ENCODE results near the gene TMEM167B.
"Not testable (repeated sequence)": the region's sequence is repeated elsewhere in the genome, so short reads cannot be mapped to it uniquely, and the experiment has no call there.

TMEM167B gene

DNA sequence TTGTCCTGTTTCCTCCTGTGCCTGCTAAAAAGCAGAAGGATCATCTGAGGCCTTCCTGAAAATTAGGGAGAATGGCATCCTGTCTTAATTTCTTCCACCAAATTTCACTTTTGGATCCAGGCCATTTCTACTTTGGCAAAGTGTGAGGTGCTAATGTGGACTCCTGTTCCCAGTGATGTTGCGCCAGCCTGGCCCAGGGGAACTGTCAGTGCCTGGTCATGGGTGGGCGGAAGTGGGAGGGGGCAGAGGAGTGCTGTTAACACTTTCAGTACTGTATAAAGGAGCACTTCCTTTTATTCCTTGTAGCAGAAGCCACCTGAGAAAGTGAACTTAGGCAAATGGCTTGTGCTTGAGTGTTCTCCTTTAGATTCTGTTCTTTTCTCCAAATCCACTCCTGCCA, 43.3 kb downstream of the TMEM167B start:
- H3K27me3 ChIP-seq (ENCODE audit: control insufficient read depth, insufficient read depth, low read length, poor library complexity, severe bottlenecking): no peaks in the 10 kb centered on the region
- no peaks in the 10 kb centered on the region for H3K36me3 ChIP-seq (ENCODE audit: control insufficient read depth, insufficient read depth, low read length)
- no peak overlapping the region for H3K27ac ChIP-seq (ENCODE audit: insufficient read depth, low read depth, low read length, poor library complexity, severe bottlenecking)
- no peak overlapping the region for H3K4me3 ChIP-seq (ENCODE audit: insufficient read depth, low read depth, low read length)
- WGBS, 2 experiments: 94 to 95% methylated on average over 2 of the region's 2 CpGs
- peaks cover 3% of the 10 kb centered on the region for H3K4me1 ChIP-seq (ENCODE audit: control insufficient read depth, insufficient read depth, low read length)
- no peaks in the 10 kb centered on the region for H3K9me3 ChIP-seq (ENCODE audit: control insufficient read depth, low read length)

DNA sequence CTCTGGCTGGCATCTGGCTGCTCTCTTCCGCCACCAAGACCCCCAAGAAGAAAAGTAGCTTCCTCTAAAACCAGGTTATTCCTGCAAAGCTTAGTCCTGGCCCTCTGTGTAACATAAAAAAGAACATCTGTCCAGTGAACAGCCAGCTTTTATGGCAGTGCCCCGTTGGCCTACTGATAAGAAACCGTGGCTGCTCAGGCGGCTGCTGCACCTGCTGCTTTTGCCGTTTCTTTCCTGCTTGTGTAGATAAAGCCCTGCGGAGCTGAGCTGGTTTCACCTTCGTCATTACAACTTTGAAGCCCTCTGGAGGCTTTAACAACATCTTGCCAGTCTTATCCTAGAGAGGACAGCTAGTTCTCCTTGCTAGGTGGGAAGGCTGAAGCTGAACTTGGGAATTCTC, 43.9 kb downstream of the TMEM167B start:
- H3K27ac ChIP-seq (ENCODE audit: insufficient read depth, low read depth, low read length, poor library complexity, severe bottlenecking): no peak overlapping the region
- H3K27me3 ChIP-seq (ENCODE audit: control insufficient read depth, insufficient read depth, low read length, poor library complexity, severe bottlenecking): no peaks in the 10 kb centered on the region
- H3K36me3 ChIP-seq (ENCODE audit: control insufficient read depth, insufficient read depth, low read length): no peaks in the 10 kb centered on the region
- H3K9me3 ChIP-seq (ENCODE audit: control insufficient read depth, low read length): no peaks in the 10 kb centered on the region
- H3K4me3 ChIP-seq (ENCODE audit: insufficient read depth, low read depth, low read length): no peak overlapping the region
- WGBS, 2 experiments: 83 to 87% methylated on average over 7 of the region's 7 CpGs
- peaks cover 3% of the 10 kb centered on the region for H3K4me1 ChIP-seq (ENCODE audit: control insufficient read depth, insufficient read depth, low read length)

DNA sequence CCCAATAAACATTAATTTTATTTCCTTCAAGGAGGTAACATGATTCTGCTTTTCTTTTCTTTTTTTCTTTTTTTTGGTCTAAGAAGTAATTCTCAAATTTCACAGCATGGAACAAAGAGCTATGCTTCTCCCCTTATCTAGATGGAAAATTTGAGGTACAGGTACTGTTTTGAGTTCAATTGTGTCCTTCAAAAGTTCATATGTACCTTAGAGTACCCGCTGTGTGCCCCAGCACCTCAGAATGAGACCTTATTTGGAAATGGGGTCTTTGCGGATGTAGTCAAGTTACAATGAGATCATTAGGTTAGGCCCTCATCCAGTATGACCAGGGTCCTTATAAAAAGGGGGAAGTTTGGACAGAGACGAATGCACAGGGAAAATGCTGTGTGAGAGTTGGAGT, 45.4 kb downstream of the TMEM167B start:
- Histone ChIP-seq H3K27me3 (ENCODE audit: control insufficient read depth, insufficient read depth, low read length, poor library complexity, severe bottlenecking) (no peaks in the 10 kb centered on the region), H3K27ac (ENCODE audit: insufficient read depth, low read depth, low read length, poor library complexity, severe bottlenecking) (no peak overlapping the region), H3K36me3 (ENCODE audit: control insufficient read depth, insufficient read depth, low read length) (no peaks in the 10 kb centered on the region), H3K4me1 (ENCODE audit: control insufficient read depth, insufficient read depth, low read length) (peaks cover 3% of the 10 kb centered on the region), H3K9me3 (ENCODE audit: control insufficient read depth, low read length) (no peaks in the 10 kb centered on the region), H3K4me3 (ENCODE audit: insufficient read depth, low read depth, low read length) (no peak overlapping the region)
- WGBS, 2 experiments: 93 to 94% methylated on average over 3 of the region's 3 CpGs

DNA sequence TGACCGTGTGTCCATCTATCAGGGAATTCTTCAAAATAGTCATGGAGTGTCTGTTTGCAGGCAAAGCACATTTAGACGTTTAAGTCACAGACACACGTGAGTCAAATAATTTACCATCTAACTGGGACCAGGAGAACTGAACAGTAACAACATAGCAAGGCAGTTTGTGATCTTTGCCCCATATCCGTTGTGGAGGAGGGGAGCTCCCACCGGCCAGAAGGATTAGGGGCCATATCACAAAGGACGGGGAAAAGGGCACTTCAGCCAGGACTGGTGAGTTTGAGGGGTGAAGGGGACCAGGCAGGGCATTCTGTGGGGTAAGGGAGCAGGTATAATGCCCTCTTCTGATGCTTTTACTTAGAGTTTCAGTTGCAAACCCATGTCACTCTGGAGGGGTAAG, 46.2 kb downstream of the TMEM167B start:
- H3K4me3 ChIP-seq (ENCODE audit: insufficient read depth, low read depth, low read length): no peak overlapping the region
- no peaks in the 10 kb centered on the region for H3K36me3 ChIP-seq (ENCODE audit: control insufficient read depth, insufficient read depth, low read length)
- WGBS, 2 experiments: 85 to 88% methylated on average over 6 of the region's 6 CpGs
- no peaks in the 10 kb centered on the region for H3K27me3 ChIP-seq (ENCODE audit: control insufficient read depth, insufficient read depth, low read length, poor library complexity, severe bottlenecking)
- peaks cover 3% of the 10 kb centered on the region for H3K4me1 ChIP-seq (ENCODE audit: control insufficient read depth, insufficient read depth, low read length)
- no peaks in the 10 kb centered on the region for H3K9me3 ChIP-seq (ENCODE audit: control insufficient read depth, low read length)
- H3K27ac ChIP-seq (ENCODE audit: insufficient read depth, low read depth, low read length, poor library complexity, severe bottlenecking): no peak overlapping the region

DNA sequence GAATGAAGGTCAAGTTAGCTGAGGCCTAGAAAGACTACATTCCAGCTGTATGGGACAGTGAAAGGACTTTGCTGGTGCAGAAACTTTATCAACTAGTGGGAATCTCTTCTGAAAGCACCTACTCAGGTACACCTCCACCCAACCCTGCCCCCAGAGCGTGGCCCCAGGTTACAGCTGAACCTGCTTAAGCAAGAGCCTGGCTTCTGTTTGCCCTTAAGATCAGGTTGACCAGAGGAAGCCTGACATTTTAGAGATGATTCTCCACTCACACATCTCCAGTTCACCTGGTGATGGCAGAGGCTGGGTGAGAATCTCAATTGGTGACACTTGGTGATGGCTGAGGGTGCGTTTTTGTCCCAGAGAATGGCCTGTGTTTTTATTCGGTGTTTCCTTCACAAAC, 47.4 kb downstream of the TMEM167B start:
- Histone ChIP-seq H3K9me3 (ENCODE audit: control insufficient read depth, low read length) (no peaks in the 10 kb centered on the region), H3K27me3 (ENCODE audit: control insufficient read depth, insufficient read depth, low read length, poor library complexity, severe bottlenecking) (no peaks in the 10 kb centered on the region), H3K36me3 (ENCODE audit: control insufficient read depth, insufficient read depth, low read length) (no peaks in the 10 kb centered on the region), H3K27ac (ENCODE audit: insufficient read depth, low read depth, low read length, poor library complexity, severe bottlenecking) (no peak overlapping the region), H3K4me1 (ENCODE audit: control insufficient read depth, insufficient read depth, low read length) (peaks cover 3% of the 10 kb centered on the region), H3K4me3 (ENCODE audit: insufficient read depth, low read depth, low read length) (no peak overlapping the region)
- 92 to 98% methylated on average over 3 of the region's 3 CpGs for WGBS, 2 experiments

DNA sequence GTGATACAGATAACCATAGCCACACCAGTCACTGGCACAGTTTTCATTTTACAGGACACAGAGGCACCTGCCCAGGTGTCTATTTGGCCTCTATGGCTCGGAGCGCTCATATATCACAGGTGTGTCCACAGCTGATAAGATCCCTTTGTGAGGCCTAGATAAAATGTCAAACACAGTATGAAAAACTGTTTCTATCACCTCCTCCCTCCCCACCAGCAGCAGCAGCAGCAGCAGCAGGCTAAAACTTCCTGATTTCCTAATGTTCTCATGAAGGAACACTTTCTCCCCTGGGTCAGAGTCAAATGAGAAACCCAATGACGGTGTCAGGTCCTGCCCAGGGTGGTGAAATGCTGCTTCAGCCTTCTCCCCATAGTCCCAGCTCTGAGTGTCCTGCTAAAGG, 47.8 kb downstream of the TMEM167B start:
- WGBS, 2 experiments: 90 to 91% methylated on average over 3 of the region's 3 CpGs
- H3K27me3 ChIP-seq (ENCODE audit: control insufficient read depth, insufficient read depth, low read length, poor library complexity, severe bottlenecking): no peaks in the 10 kb centered on the region
- peaks cover 3% of the 10 kb centered on the region for H3K4me1 ChIP-seq (ENCODE audit: control insufficient read depth, insufficient read depth, low read length)
- H3K27ac ChIP-seq (ENCODE audit: insufficient read depth, low read depth, low read length, poor library complexity, severe bottlenecking): no peak overlapping the region
- no peaks in the 10 kb centered on the region for H3K36me3 ChIP-seq (ENCODE audit: control insufficient read depth, insufficient read depth, low read length)
- no peak overlapping the region for H3K4me3 ChIP-seq (ENCODE audit: insufficient read depth, low read depth, low read length)
- no peaks in the 10 kb centered on the region for H3K9me3 ChIP-seq (ENCODE audit: control insufficient read depth, low read length)

DNA sequence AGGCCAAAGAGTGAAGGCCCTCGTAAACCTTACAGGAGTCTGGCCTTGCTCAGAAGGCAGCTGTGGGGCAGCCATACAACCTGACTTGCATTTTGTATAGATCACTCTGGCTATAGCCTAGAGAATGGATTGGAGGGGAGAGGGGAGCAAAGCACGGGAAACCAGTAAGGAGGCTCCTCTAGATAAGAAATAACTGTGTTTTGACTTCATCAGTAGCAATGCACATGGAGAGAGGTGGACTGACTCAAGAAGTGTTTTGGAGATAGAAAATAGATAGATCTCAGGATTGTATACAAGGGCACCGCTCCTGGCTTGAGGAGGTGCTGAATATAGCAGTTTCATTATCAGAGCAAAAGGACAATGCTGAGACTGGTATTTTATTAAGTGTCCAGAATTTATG, 49.8 kb downstream of the TMEM167B start:
- Histone ChIP-seq H3K9me3 (ENCODE audit: control insufficient read depth, low read length) (no peaks in the 10 kb centered on the region), H3K27me3 (ENCODE audit: control insufficient read depth, insufficient read depth, low read length, poor library complexity, severe bottlenecking) (no peaks in the 10 kb centered on the region), H3K4me1 (ENCODE audit: control insufficient read depth, insufficient read depth, low read length) (no peaks in the 10 kb centered on the region), H3K27ac (ENCODE audit: insufficient read depth, low read depth, low read length, poor library complexity, severe bottlenecking) (no peak overlapping the region), H3K36me3 (ENCODE audit: control insufficient read depth, insufficient read depth, low read length) (no peaks in the 10 kb centered on the region), H3K4me3 (ENCODE audit: insufficient read depth, low read depth, low read length) (no peak overlapping the region)
- 96 to 97% methylated on average over 3 of the region's 3 CpGs for WGBS, 2 experiments

DNA sequence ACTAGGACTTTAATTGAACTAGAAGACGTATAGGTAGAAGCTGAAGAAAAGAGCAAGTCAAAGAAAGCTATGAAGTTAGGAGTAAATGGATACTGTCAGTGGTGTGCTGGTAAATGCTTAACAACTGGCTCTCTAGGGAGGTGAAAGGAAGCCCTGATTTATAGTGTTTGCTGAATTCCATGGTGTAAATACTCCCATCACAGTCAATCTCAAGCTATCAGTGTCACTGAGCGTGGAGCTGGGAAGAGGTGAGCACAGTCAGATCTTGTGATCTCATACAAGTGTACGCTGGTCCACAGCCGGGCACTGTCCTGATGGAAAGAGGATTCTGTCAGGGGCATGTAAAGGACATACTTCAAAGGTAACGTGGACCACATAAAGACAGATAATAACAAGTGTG, 51.7 kb downstream of the TMEM167B start:
- no peaks in the 10 kb centered on the region for H3K27me3 ChIP-seq (ENCODE audit: control insufficient read depth, insufficient read depth, low read length, poor library complexity, severe bottlenecking)
- H3K9me3 ChIP-seq (ENCODE audit: control insufficient read depth, low read length): no peaks in the 10 kb centered on the region
- H3K36me3 ChIP-seq (ENCODE audit: control insufficient read depth, insufficient read depth, low read length): no peaks in the 10 kb centered on the region
- WGBS, 2 experiments: 94 to 95% methylated on average over 5 of the region's 5 CpGs
- no peak overlapping the region for H3K27ac ChIP-seq (ENCODE audit: insufficient read depth, low read depth, low read length, poor library complexity, severe bottlenecking)
- H3K4me1 ChIP-seq (ENCODE audit: control insufficient read depth, insufficient read depth, low read length): no peaks in the 10 kb centered on the region
- no peak overlapping the region for H3K4me3 ChIP-seq (ENCODE audit: insufficient read depth, low read depth, low read length)

DNA sequence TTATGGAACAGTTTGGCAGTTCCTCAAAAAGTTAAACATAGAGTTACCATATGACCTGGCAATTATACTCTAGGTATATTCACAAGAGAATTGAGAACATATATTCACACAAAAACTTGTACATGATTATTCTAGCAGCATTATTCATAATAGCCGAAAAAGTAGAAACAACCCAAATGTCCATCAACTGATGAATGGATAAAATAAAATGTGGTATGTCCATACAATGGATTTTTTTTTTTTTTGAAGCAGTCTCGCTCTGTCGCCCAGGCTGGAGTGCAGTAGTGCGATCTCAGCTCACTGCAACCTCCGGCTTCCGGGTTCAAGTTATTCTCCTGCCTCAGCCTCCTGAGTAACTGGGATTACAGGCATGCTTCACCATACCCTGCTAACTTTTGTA, 52.2 kb downstream of the TMEM167B start:
- WGBS, 2 experiments: 90 to 92% methylated on average over 6 of the region's 6 CpGs
- H3K4me1 ChIP-seq (ENCODE audit: control insufficient read depth, insufficient read depth, low read length); H3K27ac ChIP-seq (ENCODE audit: insufficient read depth, low read depth, low read length, poor library complexity, severe bottlenecking): not testable (repeated sequence)

More for the DNA sequence above, 52.2 kb downstream of the TMEM167B start:
- H3K27me3 ChIP-seq (ENCODE audit: control insufficient read depth, insufficient read depth, low read length, poor library complexity, severe bottlenecking); H3K36me3 ChIP-seq (ENCODE audit: control insufficient read depth, insufficient read depth, low read length); H3K9me3 ChIP-seq (ENCODE audit: control insufficient read depth, low read length); H3K4me3 ChIP-seq (ENCODE audit: insufficient read depth, low read depth, low read length): not testable (repeated sequence)

Measured in ectodermal cell (in vitro differentiated cells).